Measurements from ENCODE around the gene RAPGEF4. TPM values are rescaled to one million over a fixed set of nuclear protein-coding genes. Genes with fewer than 3 reads are reported as not detected.

RAPGEF4 gene
- total and polyA plus RNA-seq, 9 of the 15 experiments (the other 6 are each of a cell fraction or from before 2014, with no cell fraction given) = 0.04 to 0.33 (median 0.13) TPM; not detected in 6

GRCh38 chr2:172855588-172855987 is 119.9 kb downstream of the RAPGEF4 start:
- in situ Hi-C loops (cut with MboI) (no loop called here), intact Hi-C loops (cut with micrococcal nuclease) (no loop called here)
- Histone ChIP-seq H3K4me3 (no peak overlapping the region), H3K27ac (ENCODE audit: extremely low read depth, low read depth, low read length) (no peak overlapping the region), H3K9me1 (ENCODE audit: control insufficient read depth, insufficient read depth, low read length) (no peaks in the 10 kb centered on the region), H3K9ac (ENCODE audit: insufficient read depth in 1 of 2, low read depth in 2 of 2, low read length in 2 of 2) (no peak overlapping the region), H3K27me3 (ENCODE audit: control insufficient read depth in 2 of 2, insufficient read depth in 2 of 2, low read length in 2 of 2) (no peaks in the 10 kb centered on the region), H3K4me1 (replicated peaks in 1 of 2; ENCODE audit: control insufficient read depth in 2 of 2, insufficient read depth in 2 of 2, low read length in 2 of 2) (no peaks in the 10 kb centered on the region), H3K4me2 (ENCODE audit: insufficient read depth, low read length) (no peak overlapping the region), H3K9me3 (replicated peaks; ENCODE audit: control insufficient read depth, insufficient read depth, low read depth, low read length) (no peaks in the 10 kb centered on the region), H3K79me2 (ENCODE audit: control insufficient read depth, insufficient read depth, low read length) (no peaks in the 10 kb centered on the region), H2AFZ (ENCODE audit: low read depth, low read length) (no peak overlapping the region), H4K20me1 (replicated peaks; ENCODE audit: control insufficient read depth, insufficient read depth, low read length) (no peaks in the 10 kb centered on the region), H3K36me3 (ENCODE audit: control insufficient read depth, insufficient read depth, low read length) (no peaks in the 10 kb centered on the region)
- CTCF ChIA-PET (ENCODE audit: low intra/inter-chr PET ratio) = no interaction called here
- no TSS peak for BruUV-seq (replicated peaks)
- POLR2A ChIA-PET = no interaction called here
- DNase-seq (ENCODE audit: extremely low read depth in 1 of 4, low spot score in 3 of 4) = no peak
- FAIRE-seq = no peak
- no peak for ATAC-seq
- TF ChIP-seq SMARCE1 (IDR thresholded peaks at IDR 0.05) (no peak), ZBTB34 (CRISPR knock-in tag; IDR thresholded peaks at IDR 0.05) (no peak), NRF1 (conservative IDR thresholded peaks at IDR 0.05 in 1 of 2, IDR thresholded peaks at IDR 0.05 in 1 of 2) (no peak), EHMT2 (IDR thresholded peaks at IDR 0.05) (no peak), SMAD2 (IDR thresholded peaks at IDR 0.05; ENCODE audit: low read depth, low read length) (no peak), BDP1 (IDR thresholded peaks at IDR 0.05; ENCODE audit: insufficient read depth, insufficient read length) (no peak), CREB1 (IDR thresholded peaks at IDR 0.05) (no peak), CREB1 (CRISPR knock-in tag; IDR thresholded peaks at IDR 0.05) (no peak)
- TF ChIP-seq, protein P1, sequence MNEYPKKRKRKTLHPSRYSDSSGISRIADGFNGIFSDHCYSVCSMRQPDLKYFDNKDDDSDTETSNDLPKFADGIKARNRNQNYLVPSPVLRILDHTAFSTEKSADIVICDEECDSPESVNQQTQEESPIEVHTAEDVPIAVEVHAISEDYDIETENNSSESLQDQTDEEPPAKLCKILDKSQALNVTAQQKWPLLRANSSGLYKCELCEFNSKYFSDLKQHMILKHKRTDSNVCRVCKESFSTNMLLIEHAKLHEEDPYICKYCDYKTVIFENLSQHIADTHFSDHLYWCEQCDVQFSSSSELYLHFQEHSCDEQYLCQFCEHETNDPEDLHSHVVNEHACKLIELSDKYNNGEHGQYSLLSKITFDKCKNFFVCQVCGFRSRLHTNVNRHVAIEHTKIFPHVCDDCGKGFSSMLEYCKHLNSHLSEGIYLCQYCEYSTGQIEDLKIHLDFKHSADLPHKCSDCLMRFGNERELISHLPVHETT (CRISPR knock-in tag; conservative IDR thresholded peaks at IDR 0.05 in 1 of 2, IDR thresholded peaks at IDR 0.05 in 1 of 2) = no peak
- TF ChIP-seq, protein P2, sequence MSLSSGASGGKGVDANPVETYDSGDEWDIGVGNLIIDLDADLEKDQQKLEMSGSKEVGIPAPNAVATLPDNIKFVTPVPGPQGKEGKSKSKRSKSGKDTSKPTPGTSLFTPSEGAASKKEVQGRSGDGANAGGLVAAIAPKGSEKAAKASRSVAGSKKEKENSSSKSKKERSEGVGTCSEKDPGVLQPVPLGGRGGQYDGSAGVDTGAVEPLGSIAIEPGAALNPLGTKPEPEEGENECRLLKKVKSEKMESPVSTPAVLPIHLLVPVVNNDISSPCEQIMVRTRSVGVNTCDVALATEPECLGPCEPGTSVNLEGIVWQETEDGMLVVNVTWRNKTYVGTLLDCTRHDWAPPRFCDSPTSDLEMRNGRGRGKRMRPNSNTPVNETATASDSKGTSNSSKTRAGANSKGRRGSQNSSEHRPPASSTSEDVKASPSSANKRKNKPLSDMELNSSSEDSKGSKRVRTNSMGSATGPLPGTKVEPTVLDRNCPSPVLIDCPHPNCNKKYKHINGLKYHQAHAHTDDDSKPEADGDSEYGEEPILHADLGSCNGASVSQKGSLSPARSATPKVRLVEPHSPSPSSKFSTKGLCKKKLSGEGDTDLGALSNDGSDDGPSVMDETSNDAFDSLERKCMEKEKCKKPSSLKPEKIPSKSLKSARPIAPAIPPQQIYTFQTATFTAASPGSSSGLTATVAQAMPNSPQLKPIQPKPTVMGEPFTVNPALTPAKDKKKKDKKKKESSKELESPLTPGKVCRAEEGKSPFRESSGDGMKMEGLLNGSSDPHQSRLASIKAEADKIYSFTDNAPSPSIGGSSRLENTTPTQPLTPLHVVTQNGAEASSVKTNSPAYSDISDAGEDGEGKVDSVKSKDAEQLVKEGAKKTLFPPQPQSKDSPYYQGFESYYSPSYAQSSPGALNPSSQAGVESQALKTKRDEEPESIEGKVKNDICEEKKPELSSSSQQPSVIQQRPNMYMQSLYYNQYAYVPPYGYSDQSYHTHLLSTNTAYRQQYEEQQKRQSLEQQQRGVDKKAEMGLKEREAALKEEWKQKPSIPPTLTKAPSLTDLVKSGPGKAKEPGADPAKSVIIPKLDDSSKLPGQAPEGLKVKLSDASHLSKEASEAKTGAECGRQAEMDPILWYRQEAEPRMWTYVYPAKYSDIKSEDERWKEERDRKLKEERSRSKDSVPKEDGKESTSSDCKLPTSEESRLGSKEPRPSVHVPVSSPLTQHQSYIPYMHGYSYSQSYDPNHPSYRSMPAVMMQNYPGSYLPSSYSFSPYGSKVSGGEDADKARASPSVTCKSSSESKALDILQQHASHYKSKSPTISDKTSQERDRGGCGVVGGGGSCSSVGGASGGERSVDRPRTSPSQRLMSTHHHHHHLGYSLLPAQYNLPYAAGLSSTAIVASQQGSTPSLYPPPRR (CRISPR knock-in tag; IDR thresholded peaks at IDR 0.05; ENCODE audit: borderline replicate concordance) = no peak

Data from K562 (cell line).